HG03280 (cell line): Measurements from ENCODE around the gene RIN2.

Experiments used
- ATAC-seq: cut with Tn5 transposase; IDR thresholded peaks from one replicate; pipeline ENCODE4 v1.9.1; 2021; ENCODE audit warnings: mild to moderate bottlenecking, moderate library complexity; ENCODE audit not compliant: unreplicated experiment

RIN2 gene, protein sequence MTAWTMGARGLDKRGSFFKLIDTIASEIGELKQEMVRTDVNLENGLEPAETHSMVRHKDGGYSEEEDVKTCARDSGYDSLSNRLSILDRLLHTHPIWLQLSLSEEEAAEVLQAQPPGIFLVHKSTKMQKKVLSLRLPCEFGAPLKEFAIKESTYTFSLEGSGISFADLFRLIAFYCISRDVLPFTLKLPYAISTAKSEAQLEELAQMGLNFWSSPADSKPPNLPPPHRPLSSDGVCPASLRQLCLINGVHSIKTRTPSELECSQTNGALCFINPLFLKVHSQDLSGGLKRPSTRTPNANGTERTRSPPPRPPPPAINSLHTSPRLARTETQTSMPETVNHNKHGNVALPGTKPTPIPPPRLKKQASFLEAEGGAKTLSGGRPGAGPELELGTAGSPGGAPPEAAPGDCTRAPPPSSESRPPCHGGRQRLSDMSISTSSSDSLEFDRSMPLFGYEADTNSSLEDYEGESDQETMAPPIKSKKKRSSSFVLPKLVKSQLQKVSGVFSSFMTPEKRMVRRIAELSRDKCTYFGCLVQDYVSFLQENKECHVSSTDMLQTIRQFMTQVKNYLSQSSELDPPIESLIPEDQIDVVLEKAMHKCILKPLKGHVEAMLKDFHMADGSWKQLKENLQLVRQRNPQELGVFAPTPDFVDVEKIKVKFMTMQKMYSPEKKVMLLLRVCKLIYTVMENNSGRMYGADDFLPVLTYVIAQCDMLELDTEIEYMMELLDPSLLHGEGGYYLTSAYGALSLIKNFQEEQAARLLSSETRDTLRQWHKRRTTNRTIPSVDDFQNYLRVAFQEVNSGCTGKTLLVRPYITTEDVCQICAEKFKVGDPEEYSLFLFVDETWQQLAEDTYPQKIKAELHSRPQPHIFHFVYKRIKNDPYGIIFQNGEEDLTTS

DNA sequence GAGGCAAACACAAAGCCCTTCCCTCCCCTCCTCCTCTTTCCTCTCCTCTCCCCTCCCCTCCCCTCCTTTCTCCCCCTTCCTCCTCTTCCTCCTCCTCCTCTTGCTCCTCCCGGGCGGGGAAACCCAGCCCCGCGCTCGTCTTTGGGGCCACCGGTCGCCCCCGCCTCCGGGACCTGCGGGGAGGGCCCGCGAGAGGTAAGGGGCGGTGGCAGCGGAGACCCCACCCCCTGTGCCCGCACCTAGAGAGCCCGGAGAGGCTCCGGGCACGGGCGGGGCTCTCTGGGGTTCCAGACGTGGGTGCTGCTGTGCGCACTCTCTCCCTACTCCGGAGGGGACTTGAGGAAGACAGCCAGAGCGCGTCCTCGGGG, at the start of gene RIN2:
Gene RIN2, plus strand, starts transcription at position 126 of the 368 bp plus-strand sequence. CDS start 131,344 bp downstream, outside the sequence.
- no peak for ATAC-seq

- ATAC-seq = no peak
These were observed 48.3 kb upstream of the RIN2 start for GRCh38 chr20:19709635-19710335.

DNA sequence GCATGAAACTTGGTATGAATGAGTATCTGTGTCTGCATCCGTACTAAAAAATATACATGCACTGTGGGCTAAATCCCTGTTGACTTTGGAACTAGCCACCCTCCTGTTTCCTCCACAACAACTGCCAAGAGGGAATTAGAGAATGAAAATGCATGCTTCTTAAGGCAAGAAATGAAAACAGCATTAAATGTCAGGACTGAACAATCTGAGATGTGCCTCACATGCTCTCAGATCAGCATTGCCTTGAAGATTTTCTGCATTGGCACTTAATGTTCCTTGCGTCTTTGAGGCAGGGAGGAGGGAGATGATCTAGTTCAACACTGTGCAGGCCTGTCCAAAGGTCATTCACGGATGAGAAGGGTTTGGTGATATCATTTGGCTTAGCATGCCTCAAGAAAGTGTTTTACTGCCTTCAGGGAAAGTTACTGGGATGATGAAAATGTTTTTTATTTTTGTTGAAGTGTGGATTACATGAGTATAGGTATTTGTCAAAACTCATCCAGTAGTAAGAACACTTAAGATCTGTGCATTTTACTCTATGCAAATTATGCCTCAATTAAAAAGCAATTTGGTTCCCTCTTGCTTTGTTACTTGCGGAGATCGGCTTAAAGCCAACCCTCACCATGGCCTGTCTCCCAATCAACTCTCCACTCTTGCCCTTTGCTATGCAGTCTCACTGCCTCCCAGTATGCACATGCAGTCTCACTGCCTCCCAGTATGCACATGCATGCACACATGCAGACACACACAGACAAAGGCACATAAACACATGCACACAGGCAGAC, 47.5 kb upstream of the RIN2 start:
- no peak for ATAC-seq

- ATAC-seq = no peak
These were observed 46.9 kb upstream of the RIN2 start for GRCh38 chr20:19711126-19711525.

GRCh38 chr20:19712721-19713260, 45.3 kb upstream of the RIN2 start:
- ATAC-seq = no peak

DNA sequence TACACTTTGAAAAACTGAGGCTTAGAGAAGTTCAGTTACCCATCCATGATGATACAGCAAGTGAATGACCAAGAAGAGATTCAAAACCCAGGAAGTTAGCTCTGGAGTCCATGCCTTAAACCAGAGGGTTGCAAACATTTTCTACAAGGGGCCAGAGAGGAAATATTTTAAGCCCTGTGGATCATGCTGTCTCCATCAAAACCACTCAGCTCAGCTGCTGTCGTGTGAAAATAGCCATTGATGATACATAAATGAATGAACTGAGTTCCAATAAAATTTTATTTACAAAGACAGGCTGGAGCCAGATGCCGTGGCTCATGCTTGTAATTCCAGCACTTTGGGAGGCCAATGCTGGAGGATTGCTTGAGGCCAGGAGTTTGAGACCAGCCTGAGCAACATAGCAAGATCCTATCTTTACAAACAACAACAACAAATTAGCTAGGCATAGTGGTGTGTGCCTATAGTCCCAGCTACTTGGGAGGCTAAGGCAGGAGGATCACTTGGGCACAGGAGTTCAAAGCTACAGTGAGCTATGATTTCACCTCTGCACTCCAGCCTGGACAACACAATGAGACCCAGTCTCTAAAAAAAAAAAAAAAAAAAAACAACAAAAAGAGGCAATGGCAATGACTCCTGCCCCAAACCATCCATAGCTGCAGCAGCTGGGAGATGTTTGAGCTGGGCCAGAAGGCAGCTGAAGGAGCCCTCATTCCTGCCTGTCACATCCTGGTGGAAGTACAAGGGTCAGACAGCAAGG, 44.1 kb upstream of the RIN2 start:
- ATAC-seq = no peak

GRCh38 chr20:19714579-19714840, 43.5 kb upstream of the RIN2 start:
- no peak for ATAC-seq

DNA sequence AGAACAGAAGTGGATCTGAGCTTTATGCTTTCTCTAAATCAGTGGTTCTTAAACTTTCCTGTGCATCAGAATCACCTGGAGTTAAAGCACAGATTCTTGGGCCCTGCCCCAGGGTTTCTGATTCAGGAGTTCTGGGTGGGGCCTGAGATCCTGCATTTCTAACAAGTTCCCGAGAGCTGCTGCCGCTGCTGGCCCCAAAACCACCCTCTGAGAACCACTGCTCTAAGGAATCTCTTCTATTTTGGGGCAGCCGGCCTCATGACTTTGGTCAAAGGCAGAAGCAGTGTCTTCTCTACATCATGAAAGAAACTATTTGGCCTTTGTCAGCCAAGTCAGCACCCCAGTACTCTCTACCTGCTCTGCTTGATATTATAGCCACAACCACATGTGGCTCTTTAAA, 42.1 kb upstream of the RIN2 start:
- no peak for ATAC-seq

DNA sequence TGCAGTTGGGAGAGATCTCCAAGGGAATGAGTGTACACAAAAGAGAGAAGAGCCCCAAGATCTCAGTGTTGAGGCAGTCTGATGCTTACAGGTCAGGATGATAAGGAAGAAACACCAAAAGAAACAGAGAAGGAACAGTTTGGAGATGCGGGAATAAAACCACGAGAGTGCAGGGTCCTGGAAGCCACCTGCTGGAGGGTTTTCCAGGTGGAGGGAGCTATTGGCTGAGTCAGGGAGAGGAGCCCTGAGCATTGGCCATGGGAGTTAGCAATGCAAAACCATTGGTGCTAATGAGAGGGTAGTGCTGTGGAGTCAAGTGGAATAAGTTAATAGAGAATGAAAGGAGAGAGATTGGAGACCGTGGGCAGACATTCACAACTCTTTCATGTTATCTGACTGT, 39.2 kb upstream of the RIN2 start:
- ATAC-seq = no peak

- no peak for ATAC-seq
These were observed 37.1 kb upstream of the RIN2 start for GRCh38 chr20:19720991-19721390.

DNA sequence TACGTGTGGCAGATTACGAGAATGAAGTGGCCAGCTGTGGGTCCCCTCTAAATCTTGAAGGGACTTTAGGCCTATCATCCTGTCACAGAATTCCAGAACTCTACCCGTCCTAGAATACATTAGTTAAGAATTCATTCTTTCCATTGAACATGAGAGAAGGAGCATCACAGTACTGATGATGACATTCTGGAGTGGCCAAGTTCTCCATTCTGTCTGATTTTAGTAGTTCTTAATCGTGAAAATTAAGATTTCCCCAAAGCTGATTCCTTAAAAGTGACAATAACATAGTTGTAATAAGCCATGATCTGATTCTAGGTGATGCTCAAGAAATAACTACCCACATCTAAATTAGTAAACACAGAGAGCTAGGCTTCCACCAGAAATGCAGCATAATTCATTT, 35.0 kb upstream of the RIN2 start:
- ATAC-seq = no peak

DNA sequence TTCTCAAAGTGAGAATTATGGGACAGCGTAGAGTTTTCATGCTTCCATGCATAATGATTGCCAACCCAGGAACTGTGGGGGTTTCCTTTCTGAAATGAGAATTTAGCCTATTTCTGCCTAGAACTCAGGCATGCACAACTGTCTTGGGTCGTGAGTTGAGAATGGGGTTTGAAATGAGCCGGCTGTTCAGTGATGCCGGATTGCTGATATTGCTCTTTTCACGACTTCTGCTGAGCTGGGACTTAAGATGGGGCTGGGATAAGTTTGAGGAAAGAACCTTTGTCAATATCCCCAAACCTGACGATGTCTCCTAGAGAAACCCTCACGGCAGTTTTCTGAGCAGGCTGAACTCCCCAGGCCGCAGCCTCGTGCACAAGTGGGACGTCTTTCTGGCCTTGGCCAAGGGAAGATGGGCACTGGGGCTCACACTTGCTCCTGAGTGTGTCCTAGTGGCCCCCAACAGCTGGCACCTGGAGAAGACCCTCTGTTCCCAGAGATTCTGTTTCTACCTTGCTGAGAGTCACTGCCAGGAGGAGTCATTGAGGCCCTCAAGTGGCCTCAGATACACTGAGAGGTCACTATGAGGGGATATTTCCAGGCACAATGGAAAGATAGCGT, 34.1 kb upstream of the RIN2 start:
- ATAC-seq = no peak

GRCh38 chr20:19725373-19725772, 32.7 kb upstream of the RIN2 start:
- ATAC-seq = no peak

GRCh38 chr20:19725814-19726525, 32.1 kb upstream of the RIN2 start:
- no peak for ATAC-seq

GRCh38 chr20:19727251-19727847, 30.7 kb upstream of the RIN2 start:
- no peak for ATAC-seq

- ATAC-seq = no peak
These were observed 28.4 kb upstream of the RIN2 start for GRCh38 chr20:19729672-19730071.

DNA sequence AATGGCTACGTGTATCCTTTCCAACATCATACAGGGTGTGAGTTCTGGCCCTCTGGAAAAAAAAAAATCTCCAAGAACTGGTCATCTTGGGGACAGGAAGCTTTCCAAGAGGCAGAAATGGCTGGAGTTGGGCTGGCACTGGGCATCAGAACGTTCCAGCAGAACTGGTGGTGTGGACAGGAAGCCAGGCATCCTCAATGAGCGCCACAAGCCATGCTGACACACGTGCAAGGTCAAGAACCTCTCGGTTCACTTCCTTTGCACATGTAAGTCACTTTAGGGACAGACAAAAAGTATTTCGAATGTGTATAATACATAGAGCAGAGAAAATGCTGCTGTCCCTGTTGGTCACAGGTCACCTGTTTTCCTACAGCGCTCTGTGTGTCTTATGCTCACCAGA, 27.4 kb upstream of the RIN2 start:
- no peak for ATAC-seq

- no peak for ATAC-seq
These were observed 23.2 kb upstream of the RIN2 start for GRCh38 chr20:19734811-19735210.
